GM12878 (cell line): Measurements from ENCODE around the gene DACH1. TPM values are rescaled to one million over a fixed set of nuclear protein-coding genes. Genes with fewer than 3 reads are reported as not detected.

Experiments used
- ATAC-seq: fragments of 200-7000 bp; cut with Tn5 transposase; 3 replicates; pipeline ENCODE4 v1.9.1; 2020; ENCODE audit warnings: mild to moderate bottlenecking, moderate library complexity
- BruUV-seq: library from RNA; stranded (reverse); fragments of 400-500 nt; replicated peaks from 2 replicates; lab custom pipeline; 2021; lab: Mats Ljungman, UMichigan
- CTCF ChIA-PET: fragments of 300-600 bp; sonication (Branson Sonifier 250); formaldehyde crosslinking; extraction: SDS; loops from one replicate; lab custom pipeline; 2021; ENCODE audit warnings: inconsistent platforms; lab: Yijun Ruan, JAX
- POLR2A ChIA-PET: fragments of 350-600 bp; formaldehyde crosslinking; extraction: SDS; loops from one replicate; lab custom pipeline; 2021; ENCODE audit warnings: inconsistent platforms; lab: Charles Lee
- RAD21 ChIA-PET: fragments of 300-600 bp; sonication (Branson Sonifier 250); formaldehyde crosslinking; loops from one replicate; lab custom pipeline; 2023; ENCODE audit warnings: antibody characterized with exemption; ENCODE audit not compliant: unreplicated experiment; lab: Charles Lee
- SMC1A ChIA-PET: fragments of 300-600 bp; sonication (Branson Sonifier 250); formaldehyde crosslinking; loops from one replicate; lab custom pipeline; 2023; ENCODE audit not compliant: unreplicated experiment, uncharacterized antibody; lab: Charles Lee
- DNase-seq: peaks from one replicate; pipeline ENCODE4 v3.0.0-alpha.2; 2011; ENCODE audit warnings: low read depth, low spot score
- FAIRE-seq: peaks from 3 replicates; lab custom pipeline; 2011; peaks lifted over from hg19 to GRCh38; lab: Jason Lieb, UNC
- H2AFZ ChIP-seq: 2 replicates; pipeline ENCODE4 v1.6.0; 2011; ENCODE audit warnings: low read depth, low read length, control low read depth; ENCODE audit not compliant: control insufficient read depth
- H3K27ac ChIP-seq: 2 replicates; pipeline ENCODE4 v1.5.1; 2011; ENCODE audit warnings: control low read depth; ENCODE audit not compliant: control insufficient read depth, insufficient read depth
- H3K27me3 ChIP-seq, 2 experiments: replicated peaks in 1 of 2; 2 replicates each; pipeline versions ENCODE4 v1.6.0 to v1.6.1; 2011; ENCODE audit warnings: low read length in 1 of 2; ENCODE audit not compliant: control insufficient read depth in 2 of 2, insufficient read depth in 2 of 2
- H3K36me3 ChIP-seq, 2 experiments: 2 replicates each; pipeline ENCODE4 v1.5.1; 2011; ENCODE audit warnings: low read length in 1 of 2; ENCODE audit not compliant: control insufficient read depth in 2 of 2, insufficient read depth in 2 of 2
- H3K4me1 ChIP-seq: 2 replicates; pipeline ENCODE4 v1.6.1; 2011; ENCODE audit warnings: mild to moderate bottlenecking, low read length, moderate library complexity, mixed read lengths; ENCODE audit not compliant: control insufficient read depth, insufficient read depth
- H3K4me2 ChIP-seq: 2 replicates; pipeline ENCODE4 v1.6.0; 2011; ENCODE audit warnings: control low read depth; ENCODE audit not compliant: control insufficient read depth, insufficient read depth
- H3K4me3 ChIP-seq: fragments of 200-600 bp; sonication (generic); 2 replicates; pipeline ENCODE4 v1.5.1; 2016
- H3K79me2 ChIP-seq: 2 replicates; pipeline ENCODE4 v1.6.0; 2011; ENCODE audit warnings: low read length; ENCODE audit not compliant: control insufficient read depth, insufficient read depth
- H3K9ac ChIP-seq: 2 replicates; pipeline ENCODE4 v1.8.0; 2011; ENCODE audit warnings: low read length, control low read depth, mixed read lengths; ENCODE audit not compliant: control insufficient read depth, insufficient read depth
- H3K9me3 ChIP-seq: replicated peaks from 3 replicates; pipeline ENCODE4 v1.5.1; 2011; ENCODE audit warnings: mild to moderate bottlenecking, low read length; ENCODE audit not compliant: control insufficient read depth, insufficient read depth
- H4K20me1 ChIP-seq: 2 replicates; pipeline ENCODE4 v1.6.0; 2011; ENCODE audit not compliant: control insufficient read depth, insufficient read depth
- BACH1 ChIP-seq: fragments of 450-650 bp; IDR thresholded peaks from 2 replicates; pipeline ENCODE4 v1.6.1; 2017; ENCODE audit warnings: mild to moderate bottlenecking, borderline replicate concordance
- EED ChIP-seq: sonication (generic); IDR thresholded peaks from 2 replicates; pipeline ENCODE4 v1.6.1; 2016; ENCODE audit warnings: antibody characterized with exemption, low read depth
- ESRRA ChIP-seq: IDR thresholded peaks from 2 replicates; pipeline ENCODE4 v1.6.1; 2012; ENCODE audit warnings: mild to moderate bottlenecking, low read length, improper control_type of control experiment
- NFXL1 ChIP-seq: fragments of 450-650 bp; IDR thresholded peaks from 2 replicates; pipeline ENCODE4 v1.6.1; 2017; ENCODE audit warnings: antibody characterized with exemption, mild to moderate bottlenecking, borderline replicate concordance
- USF2 ChIP-seq: IDR thresholded peaks from 2 replicates; pipeline ENCODE4 v1.6.1; 2011; ENCODE audit warnings: low read depth, low read length, improper control_type of control experiment, borderline replicate concordance
- ZBTB33 ChIP-seq: fragments of 450-650 bp; IDR thresholded peaks from 2 replicates; pipeline ENCODE4 v1.6.1; 2017; ENCODE audit warnings: mild to moderate bottlenecking
- ZZZ3 ChIP-seq: IDR thresholded peaks from 2 replicates; pipeline ENCODE4 v1.6.1; 2011; ENCODE audit warnings: low read depth; ENCODE audit not compliant: control insufficient read depth, insufficient read length
- WGBS: methylation state at CpG from one replicate; pipeline ENCODE4 v1.1.6; 2016; ENCODE audit warnings: low lambda C conversion rate; ENCODE audit not compliant: insufficient replicate concordance, insufficient coverage; ENCODE audit errors: missing lambda C conversion rate; 5-methylcytosine and 5-hydroxymethylcytosine counted together
- in situ Hi-C: fragments of 300-500 bp; cut with MboI; formaldehyde crosslinking; loops from 9 replicates; pipeline ENCODE4 v1.14.3; 2018; ENCODE audit warnings: mixed read lengths
- intact Hi-C: fragments of 100-400 bp; cut with micrococcal nuclease; formaldehyde crosslinking; loops from one replicate; pipeline ENCODE4 v1.14.2; 2022; ENCODE audit not compliant: unreplicated experiment
- polyA plus RNA-seq, 11 experiments: library from polyadenylated mRNA; depleted of rRNA in 4 of 11; unstranded in 6 of 11; stranded (reverse) in 5 of 11; fragments of >200 nt; fragmentation: Nextera tagmentation in 4 of 11; fragmentation: Illumina TruSeq in 1 of 11; extraction: Ambion mirVana in 4 of 11; extraction: Trizol in 1 of 11; gene quantifications; 1 replicate in 1 of 11; 2 replicates in 10 of 11; pipeline versions ENCODE4 v1.2.1 to v1.2.3, GENCODE V29; 2011 to 2016; ENCODE audit warnings: inconsistent platforms in 2 of 11, missing spikeins in 2 of 11, low read depth in 1 of 11
- total RNA-seq, 4 experiments: library from RNA; depleted of rRNA in 3 of 4; stranded (reverse); fragments of >200 nt in 3 of 4; fragmentation: Illumina TruSeq in 1 of 4; extraction: Trizol in 1 of 4; gene quantifications; 2 replicates each; pipeline versions ENCODE4 v1.2.1 to v1.2.3, GENCODE V29; 2013 to 2021

Gene DACH1
- total and polyA plus RNA-seq, 10 of the 15 experiments (the other 5 are each of a cell fraction or from before 2014, with no cell fraction given), result 0.05 TPM; not detected in 9

GRCh38 chr13:71801165-71801760 lies 65.7 kb downstream of the DACH1 start (continued):
- no peak for TF ChIP-seq USF2

GRCh38 chr13:71799324-71799723 lies 67.7 kb downstream of the DACH1 start:
- H3K4me2 ChIP-seq, result no peak overlapping the region
- ChIA-PET RAD21 (no interaction called here), CTCF (interaction anchor here (0.6 kb wide), 1 partner anchor 24 kb away, joined by 3 read pairs; no protein-coding TSS in a partner anchor), SMC1A (no interaction called here), POLR2A (no interaction called here)
- TF ChIP-seq ZBTB33 (no peak), EED (no peak), ZZZ3 (no peak), NFXL1 (no peak), BACH1 (no peak), ESRRA (no peak)
- H3K4me1 ChIP-seq, result no peaks in the 10 kb centered on the region
- no peak overlapping the region for H2AFZ ChIP-seq
- H3K27me3 ChIP-seq, result no peaks in the 10 kb centered on the region
- no peak overlapping the region for H3K4me3 ChIP-seq
- H3K36me3 ChIP-seq, result no peaks in the 10 kb centered on the region
- 25% methylated on average over 4 of the region's 4 CpGs for WGBS
- intact Hi-C loops, result no loop called here
- no peak for ATAC-seq
- H3K9me3 ChIP-seq, result no peaks in the 10 kb centered on the region
- no peaks in the 10 kb centered on the region for H3K79me2 ChIP-seq
- no peak overlapping the region for H3K9ac ChIP-seq
- BruUV-seq, result no TSS peak
- FAIRE-seq, result no peak
- no peaks in the 10 kb centered on the region for H4K20me1 ChIP-seq
- DNase-seq, result no peak
- in situ Hi-C loops, result no loop called here
- H3K27ac ChIP-seq, result no peak overlapping the region
